ENCODE data around the gene DHCR7. TPM values are rescaled to one million over a fixed set of nuclear protein-coding genes. Genes with fewer than 3 reads are reported as not detected.
A peak's percentile ranks its signal among the peaks of the same experiment; 100 is the strongest.

DHCR7 gene
- total RNA-seq, 1 donor from 2014 or later, result 208 TPM

- peaks cover 78% of the 10 kb centered on the region for H3K4me1 Mint-ChIP-seq
- TF ChIP-seq CTCF (conservative IDR thresholded peaks at IDR 0.05), result no peak
- peaks cover 26% of the 10 kb centered on the region for H3K36me3 Mint-ChIP-seq (ENCODE audit: low read depth)
- DNase-seq (ENCODE audit: low read depth, low spot score), result no peak
- H3K27me3 Mint-ChIP-seq (ENCODE audit: low read depth), result no peaks in the 10 kb centered on the region
- H3K4me3 Mint-ChIP-seq, result peak overlapping the region; percentile 91
- H3K27ac Mint-ChIP-seq (ENCODE audit: unreplicated experiment), result peak overlapping the region; percentile 44
- no peaks in the 10 kb centered on the region for H3K9me3 Mint-ChIP-seq
Measured at GRCh38 chr11:71449596-71449995, 1.4 kb upstream of the DHCR7 start.

GRCh38 chr11:71447791-71448256 is 369 bp downstream of the DHCR7 start:
- no peak for TF ChIP-seq CTCF (conservative IDR thresholded peaks at IDR 0.05)
- Mint-ChIP-seq H3K27ac (ENCODE audit: unreplicated experiment) (peak overlapping the region; percentile 94), H3K4me1 (peaks cover 70% of the 10 kb centered on the region), H3K36me3 (ENCODE audit: low read depth) (peaks cover 27% of the 10 kb centered on the region), H3K4me3 (peak overlapping the region; percentile 91), H3K9me3 (no peaks in the 10 kb centered on the region), H3K27me3 (ENCODE audit: low read depth) (no peaks in the 10 kb centered on the region)
- DNase-seq (ENCODE audit: low read depth, low spot score), result peak; percentile 49

- Mint-ChIP-seq H3K4me3 (peak overlapping the region; percentile 91), H3K27ac (ENCODE audit: unreplicated experiment) (peak overlapping the region; percentile 94), H3K36me3 (ENCODE audit: low read depth) (peaks cover 31% of the 10 kb centered on the region), H3K4me1 (peaks cover 65% of the 10 kb centered on the region), H3K27me3 (ENCODE audit: low read depth) (no peaks in the 10 kb centered on the region), H3K9me3 (no peaks in the 10 kb centered on the region)
- no peak for DNase-seq (ENCODE audit: low read depth, low spot score)
- no peak for TF ChIP-seq CTCF (conservative IDR thresholded peaks at IDR 0.05)
Measured at GRCh38 chr11:71446942-71447688, 1.1 kb downstream of the DHCR7 start.

- DNase-seq (ENCODE audit: low read depth, low spot score), result no peak
- no peaks in the 10 kb centered on the region for H3K9me3 Mint-ChIP-seq
- no peak overlapping the region for H3K27ac Mint-ChIP-seq (ENCODE audit: unreplicated experiment)
- no peak for TF ChIP-seq CTCF (conservative IDR thresholded peaks at IDR 0.05)
- peak overlapping the region; percentile 91 for H3K4me3 Mint-ChIP-seq
- peaks cover 56% of the 10 kb centered on the region for H3K4me1 Mint-ChIP-seq
- H3K27me3 Mint-ChIP-seq (ENCODE audit: low read depth), result no peaks in the 10 kb centered on the region
- peaks cover 34% of the 10 kb centered on the region for H3K36me3 Mint-ChIP-seq (ENCODE audit: low read depth)
Measured at GRCh38 chr11:71446150-71446549, 2.0 kb downstream of the DHCR7 start.

- peaks cover 38% of the 10 kb centered on the region for H3K36me3 Mint-ChIP-seq (ENCODE audit: low read depth)
- no peaks in the 10 kb centered on the region for H3K9me3 Mint-ChIP-seq
- no peaks in the 10 kb centered on the region for H3K27me3 Mint-ChIP-seq (ENCODE audit: low read depth)
- peaks cover 43% of the 10 kb centered on the region for H3K4me1 Mint-ChIP-seq
- DNase-seq (ENCODE audit: low read depth, low spot score), result no peak
- H3K27ac Mint-ChIP-seq (ENCODE audit: unreplicated experiment), result no peak overlapping the region
- no peak overlapping the region for H3K4me3 Mint-ChIP-seq
- TF ChIP-seq CTCF (conservative IDR thresholded peaks at IDR 0.05), result no peak
Measured at GRCh38 chr11:71444811-71445210, 3.4 kb downstream of the DHCR7 start.
